DND-41 (cell line): ENCODE measurements around the gene FYB1.
A peak's percentile ranks its signal among the peaks of the same experiment; 100 is the strongest.

ENCODE experiments used
- ATAC-seq: fragments of 200-7000 bp; cut with Tn5 transposase; 3 replicates; pipeline ENCODE4 v1.9.1; 2021; ENCODE audit warnings: low read depth; ENCODE audit not compliant: insufficient read depth
- DNase-seq: peaks from one replicate; pipeline ENCODE4 v3.0.0-alpha.2; 2020
- H2AFZ ChIP-seq: 2 replicates; pipeline ENCODE4 v1.6.0; 2012; ENCODE audit warnings: low read depth, low read length
- H3K27ac ChIP-seq: 2 replicates; pipeline ENCODE4 v1.5.1; 2012; ENCODE audit warnings: low read length, inconsistent platforms
- H3K27me3 ChIP-seq: fragments of 200-600 bp; sonication (generic); 2 replicates; pipeline ENCODE4 v1.6.0; 2012; ENCODE audit warnings: low read length, mild to moderate bottlenecking, inconsistent platforms; ENCODE audit not compliant: insufficient read depth, poor library complexity
- H3K36me3 ChIP-seq: 2 replicates; pipeline ENCODE4 v1.5.1; 2012; ENCODE audit warnings: low read length, inconsistent platforms; ENCODE audit not compliant: insufficient read depth
- H3K4me1 ChIP-seq: 2 replicates; pipeline ENCODE4 v1.5.1; 2012; ENCODE audit warnings: mild to moderate bottlenecking, low read length; ENCODE audit not compliant: insufficient read depth
- H3K4me2 ChIP-seq: 2 replicates; pipeline ENCODE4 v1.6.0; 2012; ENCODE audit warnings: mild to moderate bottlenecking, moderate library complexity, low read length, inconsistent platforms; ENCODE audit not compliant: insufficient read depth
- H3K4me3 ChIP-seq, 2 experiments: fragments of 200-600 bp in 1 of 2; shearing (Covaris generic) in 1 of 2; 2 replicates each; pipeline ENCODE4 v1.5.1; 2012 to 2016; ENCODE audit warnings: inconsistent platforms in 2 of 2, low read length in 2 of 2, mild to moderate bottlenecking in 2 of 2, low read depth in 1 of 2, moderate library complexity in 1 of 2
- H3K79me2 ChIP-seq: 2 replicates; pipeline ENCODE4 v1.6.0; 2012; ENCODE audit warnings: low read length, inconsistent platforms; ENCODE audit not compliant: insufficient read depth
- H3K9ac ChIP-seq: 2 replicates; pipeline ENCODE4 v1.6.0; 2012; ENCODE audit warnings: low read depth, mild to moderate bottlenecking, inconsistent platforms, low read length, moderate library complexity
- H3K9me3 ChIP-seq: 2 replicates; pipeline ENCODE4 v1.5.1; 2012; ENCODE audit warnings: low read length, moderate library complexity, mild to moderate bottlenecking, inconsistent platforms; ENCODE audit not compliant: insufficient read depth, severe bottlenecking
- H4K20me1 ChIP-seq: 2 replicates; pipeline ENCODE4 v1.6.0; 2012; ENCODE audit warnings: low read length; ENCODE audit not compliant: insufficient read depth
- EZH2 ChIP-seq: IDR thresholded peaks from 3 replicates; pipeline ENCODE4 v1.6.1; 2012; ENCODE audit warnings: borderline replicate concordance, low read depth, mild to moderate bottlenecking, moderate library complexity, low read length, inconsistent platforms; ENCODE audit not compliant: severe bottlenecking
- TF ChIP-seq, protein P1 (sequence below): IDR thresholded peaks from 2 replicates; pipeline ENCODE4 v1.5.1; 2012; ENCODE audit warnings: borderline replicate concordance, low read length, moderate library complexity, mild to moderate bottlenecking; ENCODE audit not compliant: poor library complexity, severe bottlenecking; ENCODE audit errors: extremely low read depth

FYB1 gene

DNA sequence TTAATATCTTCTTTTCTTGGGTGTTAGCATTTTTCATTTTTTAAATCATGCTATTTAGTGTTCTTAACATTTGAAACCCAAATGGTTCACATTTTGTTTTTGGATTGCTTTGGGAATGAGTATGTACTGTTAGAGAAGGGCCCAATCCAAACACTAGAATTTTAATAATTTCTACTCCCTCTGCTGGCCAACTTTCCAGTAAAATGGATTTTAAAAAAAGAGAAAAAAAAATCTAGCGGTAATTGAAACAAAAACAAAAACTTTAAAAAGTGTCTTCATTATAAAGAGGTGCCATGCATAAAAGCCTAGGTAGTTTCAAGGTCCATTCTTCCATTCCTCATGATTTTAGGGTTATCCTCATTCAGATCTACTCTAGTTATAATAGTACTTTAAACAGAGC is 113.0 kb downstream of the FYB1 start:
- Histone ChIP-seq H3K4me3 (no peak overlapping the region), H3K4me1 (0 out of 2 replicates have a peak, but pooled peaks cover under 1% of the 10 kb centered on the region), H3K27me3 (no peaks in the 10 kb centered on the region), H2AFZ (no peak overlapping the region), H3K79me2 (no peaks in the 10 kb centered on the region), H3K9ac (no peak overlapping the region), H4K20me1 (no peaks in the 10 kb centered on the region), H3K4me2 (no peak overlapping the region), H3K9me3 (no peaks in the 10 kb centered on the region), H3K27ac (no peak overlapping the region), H3K36me3 (no peaks in the 10 kb centered on the region)
- ATAC-seq = no peak
- TF ChIP-seq EZH2 = no peak
- TF ChIP-seq, protein P1, sequence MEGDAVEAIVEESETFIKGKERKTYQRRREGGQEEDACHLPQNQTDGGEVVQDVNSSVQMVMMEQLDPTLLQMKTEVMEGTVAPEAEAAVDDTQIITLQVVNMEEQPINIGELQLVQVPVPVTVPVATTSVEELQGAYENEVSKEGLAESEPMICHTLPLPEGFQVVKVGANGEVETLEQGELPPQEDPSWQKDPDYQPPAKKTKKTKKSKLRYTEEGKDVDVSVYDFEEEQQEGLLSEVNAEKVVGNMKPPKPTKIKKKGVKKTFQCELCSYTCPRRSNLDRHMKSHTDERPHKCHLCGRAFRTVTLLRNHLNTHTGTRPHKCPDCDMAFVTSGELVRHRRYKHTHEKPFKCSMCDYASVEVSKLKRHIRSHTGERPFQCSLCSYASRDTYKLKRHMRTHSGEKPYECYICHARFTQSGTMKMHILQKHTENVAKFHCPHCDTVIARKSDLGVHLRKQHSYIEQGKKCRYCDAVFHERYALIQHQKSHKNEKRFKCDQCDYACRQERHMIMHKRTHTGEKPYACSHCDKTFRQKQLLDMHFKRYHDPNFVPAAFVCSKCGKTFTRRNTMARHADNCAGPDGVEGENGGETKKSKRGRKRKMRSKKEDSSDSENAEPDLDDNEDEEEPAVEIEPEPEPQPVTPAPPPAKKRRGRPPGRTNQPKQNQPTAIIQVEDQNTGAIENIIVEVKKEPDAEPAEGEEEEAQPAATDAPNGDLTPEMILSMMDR = peak; percentile 13
- DNase-seq = no peak

DNA sequence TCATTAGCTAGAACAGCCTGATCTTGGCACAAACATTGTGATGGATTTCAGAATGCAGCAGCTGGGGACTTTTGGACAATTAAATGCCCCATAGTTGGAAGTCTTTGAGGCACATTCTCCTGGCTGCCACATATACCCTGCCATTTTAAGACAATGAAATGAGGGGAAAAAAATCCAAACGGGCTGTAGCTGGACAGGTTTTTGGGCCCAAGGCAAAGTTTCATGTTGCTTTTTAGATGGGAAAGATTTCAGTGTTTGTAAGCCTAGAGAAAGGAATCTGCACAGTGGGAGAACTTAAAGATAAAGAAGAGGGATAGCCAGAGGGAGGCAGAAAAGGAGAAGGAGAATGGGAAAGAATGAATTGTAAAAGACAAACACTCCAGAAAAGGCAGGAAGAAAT is 115.1 kb downstream of the FYB1 start:
- TF ChIP-seq, protein P1 = no peak
- TF ChIP-seq EZH2 = no peak
- no peak overlapping the region for H2AFZ ChIP-seq
- no peaks in the 10 kb centered on the region for H3K9me3 ChIP-seq

DNA sequence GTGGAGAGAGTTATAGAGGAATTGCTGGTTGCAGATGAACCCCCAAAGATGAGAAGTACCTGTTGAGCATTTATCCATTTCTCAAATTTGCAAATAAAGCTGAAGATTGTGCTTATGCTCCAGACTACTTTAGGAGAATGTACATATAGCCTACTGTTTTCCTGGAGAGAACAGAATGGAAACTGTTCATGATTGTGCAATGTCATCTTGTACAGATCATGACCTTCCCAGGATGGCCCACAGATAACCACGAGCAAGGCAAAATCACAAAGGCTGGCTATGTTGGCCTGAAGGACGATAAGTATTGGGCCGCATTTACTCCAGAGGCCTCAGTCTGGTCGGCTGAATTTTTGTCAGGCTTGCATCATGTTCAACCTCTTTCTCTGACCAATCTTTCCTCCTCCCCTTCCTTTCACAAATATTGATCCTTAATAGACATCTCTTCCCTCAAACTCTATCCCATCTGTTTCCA is 116.6 kb downstream of the FYB1 start:
- no peaks in the 10 kb centered on the region for H3K9me3 ChIP-seq
- H3K9ac ChIP-seq = no peak overlapping the region
- peaks cover 13% of the 10 kb centered on the region for H3K4me1 ChIP-seq
- H4K20me1 ChIP-seq = no peaks in the 10 kb centered on the region
- H3K79me2 ChIP-seq = no peaks in the 10 kb centered on the region
- no peak overlapping the region for H3K4me3 ChIP-seq
- no peak overlapping the region for H3K4me2 ChIP-seq
- no peak overlapping the region for H3K27ac ChIP-seq
- DNase-seq = no peak
- no peak for ATAC-seq
- no peak overlapping the region for H2AFZ ChIP-seq
- H3K36me3 ChIP-seq = no peaks in the 10 kb centered on the region
- TF ChIP-seq EZH2 = no peak
- TF ChIP-seq, protein P1 = no peak
- H3K27me3 ChIP-seq = no peaks in the 10 kb centered on the region

More for the DNA sequence above, 115.1 kb downstream of the FYB1 start:
- no peaks in the 10 kb centered on the region for H4K20me1 ChIP-seq
- H3K9ac ChIP-seq = no peak overlapping the region
- H3K36me3 ChIP-seq = no peaks in the 10 kb centered on the region
- H3K4me1 ChIP-seq = peaks cover 13% of the 10 kb centered on the region
- no peak overlapping the region for H3K27ac ChIP-seq
- DNase-seq (no peak), ATAC-seq (no peak)
- no peak overlapping the region for H3K4me2 ChIP-seq
- H3K4me3 ChIP-seq = no peak overlapping the region
- no peaks in the 10 kb centered on the region for H3K79me2 ChIP-seq
- no peaks in the 10 kb centered on the region for H3K27me3 ChIP-seq
